Measurements from ENCODE around the gene NFASC. TPM values are rescaled to one million over a fixed set of nuclear protein-coding genes. Genes with fewer than 3 reads are reported as not detected.

Gene NFASC
- total and polyA plus RNA-seq, 2 donors (not counting 3 experiments of a cell fraction or from before 2014, with no cell fraction given): not detected

GRCh38 chr1:204936765-204937164, 66.1 kb downstream of the NFASC start:
- H3K4me3 ChIP-seq (replicated peaks in 1 of 3; ENCODE audit: insufficient read depth in 1 of 3, low read depth in 1 of 3, low read length in 3 of 3): no peak overlapping the region
- BruUV-seq (replicated peaks): no TSS peak
- no peak overlapping the region for H3K4me2 ChIP-seq (ENCODE audit: insufficient read depth, low read length)
- CTCF ChIA-PET: no interaction called here
- H3K27me3 ChIP-seq (ENCODE audit: control insufficient read depth in 2 of 2, insufficient read depth in 2 of 2, low read length in 2 of 2): peaks cover 3 to 13% of the 10 kb centered on the region in 2 experiments
- no peaks in the 10 kb centered on the region for H3K9me3 ChIP-seq (replicated peaks; ENCODE audit: control insufficient read depth, insufficient read depth, low read length)
- no peaks in the 10 kb centered on the region for H3K9me1 ChIP-seq (replicated peaks; ENCODE audit: control insufficient read depth, extremely low read depth, insufficient read depth, low read length)
- no peak overlapping the region for H2AFZ ChIP-seq (ENCODE audit: low read depth, low read length)
- dilution Hi-C loops (cut with MboI; ENCODE audit: extremely low pct_ligation_motif_present, low sequenced_read_pairs): no loop called here
- no peaks in the 10 kb centered on the region for H3K79me2 ChIP-seq (ENCODE audit: control insufficient read depth, insufficient read depth, low read length)
- FAIRE-seq (no peak), DNase-seq (ENCODE audit: low read depth, low spot score) (no peak)
- no peak overlapping the region for H3K9ac ChIP-seq (replicated peaks; ENCODE audit: extremely low read depth, insufficient read depth, low read length)
- no peaks in the 10 kb centered on the region for H3K4me1 ChIP-seq (ENCODE audit: control insufficient read depth, extremely low read depth, insufficient read depth, low read length)
- H3K27ac ChIP-seq (ENCODE audit: insufficient read depth, low read depth, low read length): no peak overlapping the region
- H3K36me3 ChIP-seq (ENCODE audit: control insufficient read depth in 2 of 2, extremely low read depth in 1 of 2, insufficient read depth in 2 of 2, low read length in 2 of 2): no peaks in the 10 kb centered on the region
- TF ChIP-seq JUN (IDR thresholded peaks at IDR 0.05; ENCODE audit: borderline replicate concordance, insufficient read depth, insufficient read length, low read depth) (no peak), EZH2 (IDR thresholded peaks at IDR 0.05; ENCODE audit: borderline replicate concordance, low read depth, low read length, severe bottlenecking) (no peak), MYC (IDR thresholded peaks at IDR 0.05; ENCODE audit: low read depth, low read length) (no peak), CTCF (IDR thresholded peaks at IDR 0.05; ENCODE audit: extremely low read depth in 1 of 2, insufficient read depth in 1 of 2, low read depth in 1 of 2, low read length in 2 of 2) (no peak), MAX (IDR thresholded peaks at IDR 0.05; ENCODE audit: insufficient read depth, insufficient read length) (no peak), POLR2AphosphoS5 (IDR thresholded peaks at IDR 0.05; ENCODE audit: insufficient read depth, low read depth, low read length) (no peak), GATA2 (IDR thresholded peaks at IDR 0.05; ENCODE audit: insufficient read depth, insufficient read length, low read depth, low read length) (no peak), FOS (IDR thresholded peaks at IDR 0.05; ENCODE audit: borderline replicate concordance, insufficient read depth, low read length) (no peak)
- POLR2A ChIA-PET: no interaction called here
- intact Hi-C loops (cut with micrococcal nuclease): no loop called here
- H4K20me1 ChIP-seq (replicated peaks; ENCODE audit: control insufficient read depth, extremely low read depth, insufficient read depth, low read length): no peaks in the 10 kb centered on the region
